Measurements from ENCODE around the gene FIP1L1. TPM values are rescaled to one million over a fixed set of nuclear protein-coding genes. Genes with fewer than 3 reads are reported as not detected.

Gene FIP1L1
- total RNA-seq, 2 experiments from 2014 or later, result 50.9 to 53.1 TPM

- no peaks in the 10 kb centered on the region for H3K4me1 ChIP-seq (ENCODE audit: insufficient read depth, low read length)
- no peaks in the 10 kb centered on the region for H3K27me3 ChIP-seq (ENCODE audit: control insufficient read depth in 1 of 2, insufficient read depth in 2 of 2, low read length in 2 of 2)
- peaks cover 59% of the 10 kb centered on the region for H3K36me3 Mint-ChIP-seq (ENCODE audit: low read depth)
- CTCF ChIA-PET, result no interaction called here
- H3K4me3 ChIP-seq (ENCODE audit: low read length), result no peak overlapping the region
- no peaks in the 10 kb centered on the region for H3K9me3 Mint-ChIP-seq
- no peak overlapping the region for H3K27ac ChIP-seq (ENCODE audit: low read depth in 1 of 2, low read length in 2 of 2)
- intact Hi-C loops (cut with DNase I, micrococcal nuclease), result loop anchor here in 1 of 2 experiments (10.0 kb wide), 1 partner anchor 49 kb away; the partner anchor contains the start of gene FIP1L1
- H3K4me3 Mint-ChIP-seq, result no peak overlapping the region
- H3K27ac Mint-ChIP-seq, result peak overlapping the region; percentile 12
- POLR2A ChIA-PET, result no interaction called here
- no peak for TF ChIP-seq CTCF (IDR thresholded peaks at IDR 0.05)
- H3K36me3 ChIP-seq (ENCODE audit: insufficient read depth, low read length), result peaks cover 39% of the 10 kb centered on the region
- H3K4me1 Mint-ChIP-seq (ENCODE audit: low read depth), result peaks cover 23% of the 10 kb centered on the region
- no peaks in the 10 kb centered on the region for H3K9me3 ChIP-seq (ENCODE audit: control insufficient read depth in 1 of 2, insufficient read depth in 1 of 2, low read length in 2 of 2)
- ATAC-seq (ENCODE audit: poor library complexity) (no peak), DNase-seq (no peak)
- H3K27me3 Mint-ChIP-seq, result no peaks in the 10 kb centered on the region
These were observed 46.8 kb downstream of the FIP1L1 start for GRCh38 chr4:53424280-53424679.

- no peak for DNase-seq
- ATAC-seq (ENCODE audit: poor library complexity), result no peak
- no peaks in the 10 kb centered on the region for H3K27me3 Mint-ChIP-seq
- TF ChIP-seq CTCF (IDR thresholded peaks at IDR 0.05), result no peak
- no peak overlapping the region for H3K27ac Mint-ChIP-seq
- no peak overlapping the region for H3K27ac ChIP-seq (ENCODE audit: low read depth in 1 of 2, low read length in 2 of 2)
- no peak overlapping the region for H3K4me3 ChIP-seq (ENCODE audit: low read length)
- H3K9me3 ChIP-seq (ENCODE audit: control insufficient read depth in 1 of 2, insufficient read depth in 1 of 2, low read length in 2 of 2), result no peaks in the 10 kb centered on the region
- H3K36me3 ChIP-seq (ENCODE audit: insufficient read depth, low read length), result peaks cover 50% of the 10 kb centered on the region
- H3K9me3 Mint-ChIP-seq, result no peaks in the 10 kb centered on the region
- H3K27me3 ChIP-seq (ENCODE audit: control insufficient read depth in 1 of 2, insufficient read depth in 2 of 2, low read length in 2 of 2), result no peaks in the 10 kb centered on the region
- intact Hi-C loops (cut with DNase I, micrococcal nuclease), result loop anchor here in 1 of 2 experiments (10.0 kb wide), 1 partner anchor 53 kb away; the partner anchor contains the start of gene FIP1L1
- peaks cover 41% of the 10 kb centered on the region for H3K4me1 Mint-ChIP-seq (ENCODE audit: low read depth)
- no peaks in the 10 kb centered on the region for H3K4me1 ChIP-seq (ENCODE audit: insufficient read depth, low read length)
- ChIA-PET POLR2A (no interaction called here), CTCF (no interaction called here)
- H3K36me3 Mint-ChIP-seq (ENCODE audit: low read depth), result peaks cover 70% of the 10 kb centered on the region
- no peak overlapping the region for H3K4me3 Mint-ChIP-seq
These were observed 49.9 kb downstream of the FIP1L1 start for GRCh38 chr4:53427366-53427765.

- ChIA-PET POLR2A (no interaction called here), CTCF (interaction anchor here (1.4 kb wide), 1 partner anchor 13 kb away, joined by 5 read pairs; no protein-coding TSS in a partner anchor)
- no peaks in the 10 kb centered on the region for H3K4me1 ChIP-seq (ENCODE audit: insufficient read depth, low read length)
- H3K36me3 Mint-ChIP-seq (ENCODE audit: low read depth), result peaks cover 91% of the 10 kb centered on the region
- peaks cover 59% of the 10 kb centered on the region for H3K36me3 ChIP-seq (ENCODE audit: insufficient read depth, low read length)
- no peak overlapping the region for H3K4me3 ChIP-seq (ENCODE audit: low read length)
- H3K27ac Mint-ChIP-seq, result peak overlapping the region; percentile 46
- H3K27me3 ChIP-seq (ENCODE audit: control insufficient read depth in 1 of 2, insufficient read depth in 2 of 2, low read length in 2 of 2), result no peaks in the 10 kb centered on the region
- no peaks in the 10 kb centered on the region for H3K9me3 Mint-ChIP-seq
- no peaks in the 10 kb centered on the region for H3K27me3 Mint-ChIP-seq
- no peak overlapping the region for H3K27ac ChIP-seq (ENCODE audit: low read depth in 1 of 2, low read length in 2 of 2)
- H3K4me3 Mint-ChIP-seq, result no peak overlapping the region
- TF ChIP-seq CTCF (IDR thresholded peaks at IDR 0.05), result no peak
- H3K9me3 ChIP-seq (ENCODE audit: control insufficient read depth in 1 of 2, insufficient read depth in 1 of 2, low read length in 2 of 2), result no peaks in the 10 kb centered on the region
- intact Hi-C loops (cut with DNase I, micrococcal nuclease), result no loop called here
- DNase-seq (peak in 3 of 14 experiments; percentile 13 to 38 (median 18)), ATAC-seq (ENCODE audit: poor library complexity) (peak; percentile 59)
- peaks cover 38% of the 10 kb centered on the region for H3K4me1 Mint-ChIP-seq (ENCODE audit: low read depth)
These were observed 53.6 kb downstream of the FIP1L1 start for GRCh38 chr4:53431052-53431451.
